HG02852 (cell line): Measurements from ENCODE around the gene RXFP1.
"Not testable (repeated sequence)": the region's sequence is repeated elsewhere in the genome, so short reads cannot be mapped to it uniquely, and the experiment has no call there.

ENCODE experiments used
- ATAC-seq: cut with Tn5 transposase; IDR thresholded peaks from one replicate; pipeline ENCODE4 v1.9.1; 2021; ENCODE audit warnings: mild to moderate bottlenecking, moderate library complexity; ENCODE audit not compliant: unreplicated experiment

Gene RXFP1

GRCh38 chr4:158606969-158607368, 85.3 kb downstream of the RXFP1 start:
- ATAC-seq = no peak

GRCh38 chr4:158609116-158609515, 87.4 kb downstream of the RXFP1 start:
- no peak for ATAC-seq

GRCh38 chr4:158610790-158611189, 89.1 kb downstream of the RXFP1 start:
- peak; percentile 94 for ATAC-seq

DNA sequence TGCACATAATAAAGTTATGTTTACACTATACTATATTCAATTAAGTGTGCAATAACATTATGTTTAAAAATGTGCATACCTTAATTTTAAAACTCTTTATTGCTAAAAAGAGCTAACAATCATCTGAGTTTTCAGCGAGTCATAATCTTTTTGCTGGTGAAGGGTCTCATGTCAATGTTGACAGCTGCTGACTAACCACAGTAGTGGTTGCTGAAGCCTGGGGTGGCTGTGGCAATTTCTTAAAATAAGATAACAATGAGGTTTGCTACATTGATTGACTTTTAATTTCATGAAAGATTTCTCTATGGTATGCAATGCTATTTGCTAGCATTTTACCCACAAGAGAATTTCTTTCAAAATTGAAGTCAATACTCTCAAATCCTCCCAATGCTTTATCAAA, 91.4 kb downstream of the RXFP1 start:
- ATAC-seq = no peak

DNA sequence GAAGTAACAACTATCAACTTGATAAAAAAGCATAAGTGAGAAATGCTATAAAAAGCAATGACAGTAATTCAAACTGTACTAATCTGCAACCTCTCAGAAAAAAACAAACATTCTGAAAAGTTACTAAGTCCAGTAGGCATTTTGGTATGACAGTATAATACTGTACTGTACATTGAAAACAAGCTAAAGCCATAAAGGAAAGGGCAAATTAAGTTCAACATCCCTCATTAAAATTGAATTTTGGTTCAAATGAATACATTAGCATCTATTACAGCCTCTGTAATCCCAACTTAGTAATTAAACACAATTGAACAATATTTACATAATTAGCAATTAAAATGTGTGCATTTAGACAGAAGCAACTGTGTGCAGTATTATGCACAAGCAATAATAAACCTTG, 96.3 kb downstream of the RXFP1 start:
- no peak for ATAC-seq

DNA sequence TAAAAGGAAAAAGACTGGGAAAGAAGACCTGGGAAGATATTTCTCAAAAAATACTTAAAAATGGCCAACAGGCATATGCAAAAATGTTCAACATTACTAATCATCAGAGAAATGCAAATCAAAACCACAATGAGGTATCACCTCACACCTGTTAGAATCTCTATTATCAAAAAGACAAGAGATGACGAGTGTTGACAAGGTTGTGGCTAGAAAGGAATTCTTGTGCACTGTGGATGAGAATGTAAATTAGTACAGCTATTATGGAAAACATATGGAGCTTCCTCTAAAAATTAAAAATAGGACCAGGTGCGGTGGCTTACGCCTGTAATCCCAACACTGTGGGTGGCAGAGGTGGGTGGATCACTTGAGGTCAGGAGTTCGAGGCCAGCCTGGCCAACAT, 100.0 kb downstream of the RXFP1 start:
- ATAC-seq = no peak

DNA sequence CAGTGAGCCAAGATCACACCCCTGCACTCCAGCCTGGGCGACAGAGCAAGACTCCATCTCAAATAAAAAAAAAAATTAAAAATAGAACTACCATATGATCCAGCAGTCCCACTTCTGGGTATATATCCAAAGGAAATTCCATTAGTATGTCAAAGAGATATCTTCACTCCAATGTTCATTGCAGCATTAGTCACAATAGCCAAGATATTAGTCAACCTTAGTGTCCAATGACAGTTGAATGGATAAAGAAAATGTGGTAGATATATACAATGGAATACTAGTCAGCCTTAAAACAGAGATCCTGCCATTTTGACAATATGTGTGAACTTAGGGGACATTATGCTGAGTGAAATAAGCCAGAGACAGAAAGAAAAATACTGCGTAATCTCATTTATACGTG, 100.6 kb downstream of the RXFP1 start:
- ATAC-seq = no peak

DNA sequence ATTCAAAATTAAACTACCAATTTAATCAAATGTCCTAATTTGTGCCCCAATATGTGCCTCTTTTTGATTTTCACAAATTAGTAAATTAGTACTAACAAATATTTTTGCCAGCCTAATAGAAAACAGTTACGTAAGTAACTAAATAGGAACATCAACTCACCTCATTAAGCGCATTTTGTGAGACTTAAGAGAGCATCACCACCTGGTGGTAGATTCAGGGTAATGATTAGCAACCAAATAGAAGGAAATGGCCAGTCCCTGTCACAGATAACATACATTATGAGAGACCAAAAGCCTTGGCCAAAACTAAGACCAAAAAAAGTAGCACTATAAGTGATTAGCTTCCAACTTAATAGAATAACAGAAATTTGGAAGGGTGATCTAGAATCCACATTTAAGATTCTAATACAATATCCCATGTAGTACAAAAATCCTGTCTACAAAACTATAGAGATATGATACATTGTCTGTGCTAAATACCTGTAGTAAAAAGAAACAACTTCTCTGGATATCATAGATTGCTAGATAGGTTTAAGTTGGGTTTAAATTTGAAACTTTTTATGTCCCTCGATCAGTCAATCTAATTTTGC, 103.3 kb downstream of the RXFP1 start:
- peak; percentile 93 for ATAC-seq

GRCh38 chr4:158625544-158625943, 103.9 kb downstream of the RXFP1 start:
- no peak for ATAC-seq

GRCh38 chr4:158630893-158631292, 109.2 kb downstream of the RXFP1 start:
- no peak for ATAC-seq

DNA sequence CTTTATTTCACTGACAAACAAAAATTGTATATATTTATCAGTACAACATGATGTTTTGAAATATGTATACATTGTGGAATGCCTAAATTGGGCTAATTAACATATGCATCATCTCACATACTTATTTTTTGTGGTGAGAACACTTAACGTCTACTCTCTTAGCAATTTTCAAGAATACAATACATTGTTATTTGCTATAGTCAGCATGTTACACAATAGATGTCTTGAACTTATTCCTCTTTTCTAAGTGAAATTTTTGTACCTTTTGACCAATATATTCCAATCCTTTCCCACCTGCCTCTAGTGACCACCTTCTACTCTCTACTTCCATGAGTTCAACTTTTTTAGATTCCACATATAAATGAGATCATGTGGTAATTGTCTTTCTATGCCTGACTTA, 114.9 kb downstream of the RXFP1 start:
- ATAC-seq = no peak

DNA sequence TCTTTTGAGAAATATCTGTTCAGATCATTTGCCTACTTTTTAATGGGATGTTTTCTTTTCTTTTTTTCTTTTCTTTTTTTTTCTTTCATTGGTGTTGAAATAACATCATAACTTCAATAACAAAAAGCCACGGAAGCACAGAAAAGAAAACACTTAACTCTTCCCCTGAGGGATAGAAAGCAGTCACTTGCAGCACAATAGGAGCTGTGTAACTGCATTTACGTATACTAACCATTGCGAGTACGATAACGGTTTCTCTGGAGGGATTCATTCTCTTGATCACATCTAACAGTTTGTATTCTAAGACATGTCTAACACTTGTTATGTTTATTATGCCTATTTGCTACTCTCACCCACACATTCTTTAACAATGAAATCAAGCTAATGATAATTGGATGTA, 122.7 kb downstream of the RXFP1 start:
- ATAC-seq = no peak

GRCh38 chr4:158644760-158645159, 123.1 kb downstream of the RXFP1 start:
- ATAC-seq = no peak

DNA sequence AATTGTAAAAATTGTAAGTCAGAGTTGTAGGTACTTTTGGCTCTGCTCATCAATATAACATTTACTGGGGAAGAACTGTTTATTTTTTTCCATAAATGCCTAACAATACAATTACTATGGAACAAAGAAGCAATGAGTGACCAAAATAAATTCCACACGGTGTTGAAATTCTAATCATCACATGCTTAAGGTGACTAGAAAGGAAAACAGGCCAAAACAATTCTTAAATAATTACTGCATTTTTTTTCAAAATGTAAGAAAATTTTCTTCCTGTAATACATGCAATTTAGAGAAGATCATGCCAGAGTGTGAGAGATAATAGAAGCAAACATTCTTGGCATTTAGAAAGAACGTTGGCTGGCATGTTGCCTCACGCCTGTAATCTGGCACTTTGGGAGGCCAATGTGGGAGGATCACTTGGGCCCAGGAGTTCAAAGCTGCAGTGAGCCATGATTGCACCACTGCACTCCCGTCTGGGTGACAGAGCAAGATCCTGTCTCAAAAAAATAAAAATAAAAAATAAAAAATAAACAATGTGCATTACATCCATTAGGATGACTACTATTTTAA, 127.5 kb downstream of the RXFP1 start:
- ATAC-seq = no peak

- ATAC-seq = no peak
Observed at GRCh38 chr4:158652920-158653319, 131.2 kb downstream of the RXFP1 start.

DNA sequence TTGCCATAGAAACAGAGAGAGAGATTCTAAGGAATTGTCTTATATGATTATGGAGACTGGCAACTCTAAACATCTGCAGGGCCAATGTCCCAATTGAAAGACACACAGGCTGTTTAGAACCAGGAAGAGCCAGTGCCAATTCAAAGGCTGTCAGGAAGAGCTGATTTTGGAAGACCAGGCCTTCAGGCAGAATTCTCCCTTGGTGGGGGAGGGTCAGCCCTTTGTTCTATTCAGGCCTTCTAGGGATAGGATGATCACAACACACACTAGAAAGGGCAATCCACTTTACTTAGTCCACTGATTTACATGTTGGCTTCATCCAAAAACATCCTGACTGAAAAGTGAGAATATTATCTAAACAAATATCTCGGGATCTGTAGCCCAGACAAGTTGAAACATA, 134.8 kb downstream of the RXFP1 start:
- no peak for ATAC-seq

DNA sequence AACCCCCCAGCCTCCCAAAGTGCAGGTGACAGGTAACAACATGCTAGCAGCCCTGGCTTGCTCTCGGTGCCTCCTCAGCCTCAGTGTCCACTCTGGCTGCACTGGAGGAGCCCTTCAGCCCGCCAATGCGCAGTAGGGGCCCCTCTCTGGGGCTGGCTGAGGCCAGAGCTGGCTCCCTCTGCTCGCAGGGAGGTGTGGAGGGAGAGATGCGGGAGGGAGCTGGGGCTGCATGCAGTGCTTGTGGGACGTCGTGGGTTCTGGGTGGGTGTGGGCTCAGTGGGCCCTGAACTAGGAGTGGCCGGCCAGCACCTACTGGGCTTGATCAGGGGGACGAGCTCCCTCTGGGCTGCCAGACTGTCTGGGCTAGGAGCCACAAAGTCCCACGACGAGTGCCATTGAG, 135.6 kb downstream of the RXFP1 start:
- no peak for ATAC-seq

GRCh38 chr4:158663255-158663654, 141.6 kb downstream of the RXFP1 start:
- ATAC-seq = not testable (repeated sequence)

GRCh38 chr4:158663707-158664625, 142.3 kb downstream of the RXFP1 start:
- ATAC-seq = not testable (repeated sequence)

GRCh38 chr4:158664806-158665205, 143.1 kb downstream of the RXFP1 start:
- no peak for ATAC-seq

DNA sequence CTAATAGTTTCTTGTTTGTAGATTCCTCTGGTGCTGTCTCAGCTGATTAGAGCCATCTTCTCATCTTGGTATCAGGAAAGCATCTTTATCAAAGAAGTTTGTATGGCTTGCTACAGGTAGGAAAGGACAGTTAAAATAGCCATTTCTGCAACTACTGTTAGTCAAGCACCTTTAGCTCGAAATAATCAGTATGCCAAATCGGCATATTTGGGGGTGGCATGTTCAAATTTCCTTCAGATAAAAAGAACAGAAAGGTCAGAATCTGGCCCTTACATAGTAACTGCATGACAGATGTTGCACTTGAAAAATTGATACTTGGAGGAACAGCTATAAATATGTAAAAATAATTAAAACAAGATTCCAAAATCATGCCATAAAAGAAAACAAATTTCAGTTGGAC, 145.2 kb downstream of the RXFP1 start:
- ATAC-seq = no peak

- no peak for ATAC-seq
Observed at GRCh38 chr4:158667651-158668198, 146.0 kb downstream of the RXFP1 start.
